GM19397 (cell line): ENCODE data around the gene MLYCD.

Source experiments
- ATAC-seq: cut with Tn5 transposase; IDR thresholded peaks from one replicate; pipeline ENCODE4 v1.9.1; 2021; ENCODE audit warnings: mild to moderate bottlenecking, moderate library complexity; ENCODE audit not compliant: unreplicated experiment

Gene MLYCD

DNA sequence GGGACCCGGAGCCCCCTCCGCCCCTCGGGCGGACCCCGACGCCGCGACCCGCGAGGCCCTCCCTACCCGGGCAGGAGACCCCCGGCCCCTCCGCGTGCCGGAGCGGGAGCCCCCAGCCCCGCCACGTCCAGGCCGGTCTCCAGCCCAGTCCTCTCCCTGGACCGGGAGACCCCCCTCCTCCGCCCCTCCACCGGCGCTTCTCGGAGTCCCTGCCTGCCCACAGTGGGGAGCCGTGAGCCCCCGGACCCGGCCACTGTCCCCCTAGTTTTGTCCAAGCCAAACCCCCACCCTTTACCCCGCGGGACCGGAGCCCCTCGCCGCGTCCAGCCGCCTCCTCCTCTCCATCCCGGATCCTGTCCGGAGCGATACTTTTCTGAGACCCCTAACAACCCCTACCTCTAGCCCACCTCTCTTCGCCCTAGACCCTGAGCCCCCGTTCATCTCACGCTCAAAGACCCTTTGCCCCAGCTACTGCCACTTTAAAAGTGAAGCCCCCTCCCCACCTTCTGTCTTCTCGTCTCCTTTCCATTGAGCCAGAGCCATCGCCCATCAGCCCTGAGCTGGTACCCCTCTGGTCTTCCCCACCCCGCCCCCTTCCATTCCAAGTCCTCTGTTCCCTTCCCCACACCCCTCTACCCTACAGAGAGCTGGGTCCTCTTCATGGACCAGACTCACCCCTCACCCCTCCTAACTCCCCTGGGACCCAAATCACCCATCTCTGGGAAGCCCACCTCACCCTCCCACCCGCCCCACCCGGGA is 70.2 kb downstream of the MLYCD start:
- ATAC-seq, result no peak

DNA sequence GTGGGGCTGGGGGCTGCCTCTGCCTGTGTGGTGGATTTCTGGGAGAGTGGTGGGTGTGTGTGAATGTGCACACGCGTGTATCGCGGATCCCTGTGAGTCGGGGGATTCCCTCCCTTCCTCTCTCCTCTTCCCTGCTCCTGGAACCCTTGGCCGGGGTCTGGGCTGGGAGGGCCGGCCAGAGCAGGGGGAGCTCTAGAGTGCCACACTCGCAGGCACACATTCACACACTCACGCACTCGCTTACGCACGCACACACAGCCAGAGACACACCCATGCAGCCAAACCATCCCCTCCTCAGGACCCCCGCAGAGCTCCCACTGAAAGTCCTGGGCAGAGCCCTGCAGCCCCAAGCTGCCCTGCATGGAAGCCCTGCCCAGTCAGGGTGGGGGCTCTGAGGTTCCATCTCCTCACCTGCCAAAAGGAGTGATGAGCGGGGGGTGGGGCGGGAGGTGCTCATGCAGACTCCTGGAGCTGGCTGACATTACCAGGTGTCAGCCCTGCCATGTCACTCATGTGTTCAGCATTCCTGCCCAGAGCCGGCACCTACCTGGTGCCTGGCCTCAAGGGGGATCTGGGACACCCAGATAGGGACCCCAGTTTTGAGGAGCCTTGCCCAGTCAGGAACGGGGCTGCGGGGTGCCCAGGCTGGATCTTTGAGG is 71.0 kb downstream of the MLYCD start:
- ATAC-seq, result no peak

DNA sequence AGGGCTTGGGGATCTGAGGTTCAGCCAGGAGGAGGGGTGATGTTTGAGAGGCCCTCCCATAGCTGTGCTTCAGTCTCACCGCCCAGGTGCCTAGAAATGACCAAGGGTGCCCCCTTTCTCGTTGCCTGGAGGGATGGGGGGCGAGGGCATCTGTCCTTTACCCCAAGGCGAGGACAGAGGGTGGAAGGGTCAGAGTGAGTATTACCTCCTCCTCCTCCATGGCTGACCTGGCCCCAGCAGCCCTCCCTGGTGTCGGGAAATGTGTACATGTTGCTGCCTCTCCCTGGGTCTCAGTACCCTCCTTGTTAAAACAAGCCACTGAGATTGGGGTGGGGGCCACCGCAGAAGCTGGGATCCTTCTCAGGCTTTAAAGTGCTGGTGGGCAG is 71.5 kb downstream of the MLYCD start:
- ATAC-seq, result no peak

DNA sequence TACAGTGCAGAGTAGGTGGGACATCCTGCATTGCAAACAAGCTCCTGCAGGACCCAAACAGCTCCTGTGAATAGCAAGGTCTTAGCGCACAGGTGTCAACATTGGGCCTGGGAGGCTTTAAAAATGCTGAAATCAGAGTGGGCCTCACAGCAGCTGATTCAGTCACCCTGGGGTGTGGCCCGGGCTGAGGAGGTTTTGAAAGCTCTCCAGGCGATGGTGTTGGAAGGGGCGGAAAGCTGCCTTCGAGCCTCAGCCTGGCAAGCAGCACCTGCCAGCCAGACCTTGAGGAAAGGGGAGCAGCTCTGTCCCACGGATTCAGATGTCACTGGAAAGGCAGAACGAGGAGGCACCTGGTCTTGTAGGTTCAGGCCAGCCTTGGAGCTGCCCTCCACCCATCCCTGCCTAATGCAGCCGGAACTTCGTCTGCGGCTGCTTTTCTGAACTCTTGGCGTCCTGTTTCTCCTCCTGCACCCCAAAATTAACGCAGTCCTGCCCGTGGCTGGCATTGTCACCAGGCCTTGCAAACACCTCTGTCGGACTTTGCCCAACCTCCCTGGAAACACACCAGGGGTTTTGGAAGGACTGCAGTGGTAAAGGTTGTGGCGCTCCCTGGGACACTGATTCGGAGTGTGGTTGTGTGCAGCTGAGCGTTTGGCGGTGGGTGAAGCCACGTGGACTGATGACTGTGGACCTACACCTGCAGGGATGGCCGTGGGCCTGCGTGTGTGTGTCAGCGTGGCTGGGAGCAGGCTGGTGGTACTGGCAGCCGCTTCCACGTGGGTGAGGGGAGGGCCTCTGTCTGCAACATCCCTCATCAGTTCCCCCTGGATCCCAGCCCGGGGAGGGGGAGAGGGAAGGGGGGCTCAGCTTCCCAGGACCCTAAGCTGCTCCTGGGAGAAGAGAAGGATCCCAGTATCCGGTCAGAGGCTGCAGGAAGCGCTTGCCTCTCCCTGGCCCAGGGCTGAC is 72.5 kb downstream of the MLYCD start:
- ATAC-seq, result no peak

DNA sequence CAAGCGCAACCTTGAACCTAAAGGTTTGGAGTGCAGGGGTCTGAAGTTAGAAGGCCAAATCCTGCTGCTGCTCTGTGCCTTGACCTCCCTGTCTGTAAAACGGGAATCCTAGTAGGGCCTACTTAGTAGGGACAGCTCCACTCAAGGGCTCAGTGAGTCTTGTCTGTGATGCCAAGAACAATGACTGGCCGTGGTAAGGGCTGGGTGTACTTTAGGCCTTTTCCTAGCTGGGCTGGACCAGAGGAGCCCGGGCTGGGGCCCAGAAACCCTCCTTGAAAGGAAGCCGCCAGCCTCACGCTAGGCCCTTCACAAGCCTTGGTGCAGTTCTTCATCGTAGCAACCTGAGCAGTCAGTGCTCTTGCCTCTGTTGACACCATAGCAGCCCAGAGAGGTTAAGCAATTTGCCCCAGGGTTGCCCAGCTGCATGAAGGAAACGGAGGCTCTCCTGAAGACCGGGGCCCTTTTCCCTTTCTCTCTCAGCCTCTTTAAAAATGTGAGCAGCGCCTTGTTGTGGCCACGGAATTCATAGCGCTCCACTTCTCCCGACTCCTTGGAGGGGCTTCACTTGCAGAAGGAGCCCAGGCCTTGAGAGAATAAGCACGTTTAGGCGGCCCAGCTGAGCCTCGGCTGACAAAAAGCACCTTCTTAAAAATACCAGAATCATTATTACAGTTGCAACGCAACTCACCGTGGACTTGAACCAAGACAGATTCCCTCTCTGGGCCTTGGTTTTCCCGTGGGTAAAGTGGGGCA is 73.5 kb downstream of the MLYCD start:
- no peak for ATAC-seq

DNA sequence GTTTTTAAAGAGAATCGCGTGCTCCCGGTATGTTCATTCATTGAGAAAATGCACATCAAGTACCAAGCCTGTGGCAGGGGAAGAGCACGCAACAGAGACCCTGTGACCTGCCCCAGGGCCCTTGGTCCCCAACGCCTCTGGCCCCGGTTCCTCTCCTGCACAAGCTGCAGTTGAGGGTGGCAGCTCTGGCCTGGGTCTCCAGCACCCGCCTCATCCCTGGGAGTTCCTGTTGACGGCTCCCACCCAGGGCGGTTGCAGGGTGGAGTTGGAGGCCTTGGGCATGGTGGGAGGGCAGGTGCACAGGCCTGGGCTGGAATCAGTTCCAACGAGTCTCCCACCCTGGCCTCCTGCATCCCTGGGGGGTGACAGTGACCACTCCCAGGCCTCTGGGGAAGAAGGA is 74.2 kb downstream of the MLYCD start:
- no peak for ATAC-seq

DNA sequence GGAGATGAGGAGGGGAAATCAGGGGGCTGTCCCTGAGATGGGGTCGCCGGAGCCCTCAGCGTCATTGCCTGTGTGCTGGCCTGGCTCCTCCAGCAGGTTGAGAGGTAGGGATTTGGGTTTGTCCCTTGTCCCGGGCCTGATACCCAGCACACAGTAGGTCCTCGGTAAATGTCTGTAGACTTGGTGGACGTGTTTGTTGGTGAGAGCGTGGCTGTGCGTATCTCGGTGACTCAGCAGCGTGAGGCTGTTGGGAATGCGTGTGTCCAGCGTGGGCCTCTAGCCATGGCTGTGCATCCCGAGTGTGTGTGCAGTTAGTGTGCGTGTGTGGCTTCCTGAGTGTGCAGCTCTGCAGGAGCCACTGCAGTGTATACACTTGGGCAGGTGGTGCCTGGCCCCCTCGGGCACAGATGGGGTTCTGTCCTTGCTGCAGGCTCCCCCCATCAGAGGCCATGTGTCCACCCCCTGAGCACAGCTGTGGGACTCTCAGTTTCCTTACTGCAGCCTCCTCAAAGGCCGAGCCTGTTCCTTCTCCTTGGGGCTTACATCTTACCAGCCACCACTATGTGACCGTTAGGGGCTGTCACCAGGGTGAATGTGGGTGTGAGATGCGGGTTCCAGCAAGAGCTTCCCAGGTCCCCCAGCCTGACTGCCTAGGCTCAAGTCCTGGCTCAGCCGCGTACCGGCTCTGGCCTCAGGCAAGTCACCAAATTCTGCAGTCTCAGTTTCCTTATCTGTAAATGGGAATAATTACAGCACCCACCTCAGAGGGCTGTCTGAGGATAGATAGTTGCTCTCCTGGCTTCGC is 74.9 kb downstream of the MLYCD start:
- no peak for ATAC-seq

DNA sequence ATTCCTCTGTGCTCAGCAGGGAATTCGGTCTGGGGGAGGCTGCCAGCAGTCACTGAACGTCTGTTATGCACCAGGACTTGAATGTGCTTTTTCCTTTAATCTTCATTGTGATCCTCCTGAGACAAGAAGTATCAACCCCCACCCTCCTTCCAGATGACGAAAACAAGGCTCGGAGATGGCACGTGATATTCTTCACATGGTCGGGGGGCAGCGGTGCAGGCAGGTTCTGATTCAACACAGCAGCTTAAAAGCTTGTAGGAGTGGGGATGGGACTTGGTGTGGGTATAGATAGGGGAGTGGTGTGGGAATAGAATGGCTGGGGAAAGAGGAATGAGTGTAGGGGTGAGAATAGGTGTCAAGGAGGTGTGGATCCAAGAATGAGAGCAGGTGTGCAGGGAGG is 75.6 kb downstream of the MLYCD start:
- no peak for ATAC-seq

DNA sequence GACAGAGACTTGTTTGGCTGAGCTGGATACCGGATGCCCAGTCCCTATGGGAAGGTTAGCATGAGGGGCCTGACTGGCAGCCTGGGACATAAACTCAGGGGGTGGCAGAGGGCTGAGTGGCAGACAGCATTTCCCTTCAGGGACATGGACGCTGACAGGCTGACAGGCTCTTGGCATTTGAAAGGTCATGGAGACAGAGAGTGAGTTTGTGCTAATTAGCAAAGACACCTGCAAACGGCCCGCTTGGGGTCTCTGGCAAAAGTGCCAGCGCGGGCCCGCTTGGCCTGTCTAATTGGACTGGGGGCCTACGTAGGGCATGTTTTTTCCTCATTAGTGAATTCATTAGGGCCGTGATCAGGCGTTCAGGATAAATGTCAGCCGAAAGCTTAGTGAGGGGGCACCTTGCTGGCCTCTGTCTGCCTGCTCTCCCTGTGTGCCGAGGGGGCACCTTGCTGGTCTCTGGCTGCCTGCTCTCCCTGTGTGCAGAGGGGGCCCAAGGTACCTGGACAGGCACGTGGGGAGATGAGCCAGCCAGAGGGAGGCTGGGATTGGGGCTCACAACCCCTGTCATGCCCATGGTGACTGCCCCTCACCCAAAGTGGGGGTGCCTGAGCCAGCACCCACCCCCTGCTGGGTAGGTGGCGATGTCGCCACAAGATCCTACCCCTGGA is 76.8 kb downstream of the MLYCD start:
- ATAC-seq, result no peak
